HCT116 (cell line): Measurements from ENCODE around the gene PTH2. TPM values are rescaled to one million over a fixed set of nuclear protein-coding genes. Genes with fewer than 3 reads are reported as not detected.

ENCODE experiments used
- ATAC-seq: fragments of 200-7000 bp; cut with Tn5 transposase; 2 replicates; pipeline ENCODE4 v1.9.1; 2020; ENCODE audit warnings: mild to moderate bottlenecking, moderate library complexity
- BruUV-seq: library from RNA; stranded (reverse); fragments of 400-500 nt; replicated peaks from 2 replicates; lab custom pipeline; 2021; lab: Mats Ljungman, UMichigan
- CTCF ChIA-PET: fragments of 300-600 bp; sonication (Branson Sonifier 250); formaldehyde crosslinking; loops from one replicate; lab custom pipeline; 2021; ENCODE audit warnings: antibody characterized with exemption; lab: Charles Lee
- POLR2A ChIA-PET: fragments of 300-600, 350-600 bp; sonication (Branson Sonifier 250); formaldehyde crosslinking; loops from one replicate; lab custom pipeline; 2021; ENCODE audit warnings: antibody characterized with exemption; lab: Charles Lee
- RAD21 ChIA-PET, 2 experiments: fragments of 300-600 bp; sonication (Branson Sonifier 250); formaldehyde crosslinking; loops; one replicate each; lab custom pipeline; 2023; ENCODE audit warnings: low total read pairs in 2 of 2; ENCODE audit not compliant: uncharacterized antibody in 2 of 2, unreplicated experiment in 2 of 2, low non-redundant PET in 1 of 2; lab: Charles Lee
- DNase-seq: peaks from one replicate; pipeline ENCODE4 v3.0.0-alpha.2; 2010; ENCODE audit warnings: low read depth, low spot score
- H2AFZ ChIP-seq: fragments of 200-600 bp; shearing (Covaris generic), sonication (generic); 2 replicates; pipeline ENCODE4 v1.6.1; 2017; ENCODE audit warnings: low read depth, mixed run types, mixed read lengths, antibody characterized with exemption, low read length; ENCODE audit not compliant: poor library complexity, severe bottlenecking
- H3K27ac ChIP-seq: 2 replicates; pipeline ENCODE4 v1.5.1; 2012; ENCODE audit warnings: low read depth, low read length
- H3K27me3 ChIP-seq: fragments of 200-600 bp; sonication (generic); 2 replicates; pipeline ENCODE4 v1.6.1; 2016; ENCODE audit warnings: mixed run types, low read length, mixed read lengths; ENCODE audit not compliant: insufficient read depth
- H3K36me3 ChIP-seq, 2 experiments: fragments of 200-500 bp in 1 of 2; fragments of 200-600 bp in 1 of 2; sonication (Bioruptor generic) in 1 of 2; sonication (generic) in 1 of 2; 2 replicates each; pipeline versions ENCODE4 v1.5.1 to v1.6.1; 2014 to 2016; ENCODE audit warnings: low read length in 2 of 2, inconsistent platforms in 1 of 2, mixed read lengths in 1 of 2, mixed run types in 1 of 2; ENCODE audit not compliant: insufficient read depth in 2 of 2, control insufficient read depth in 1 of 2
- H3K4me1 ChIP-seq, 2 experiments: fragments of 200-600 bp in 1 of 2; sonication (generic) in 1 of 2; 2 replicates each; pipeline versions ENCODE4 v1.5.1 to v1.6.1; 2012 to 2017; ENCODE audit warnings: low read length in 2 of 2, inconsistent platforms in 1 of 2, mild to moderate bottlenecking in 1 of 2, mixed read lengths in 1 of 2, mixed run types in 1 of 2, moderate library complexity in 1 of 2; ENCODE audit not compliant: insufficient read depth in 2 of 2, control insufficient read depth in 1 of 2
- H3K4me2 ChIP-seq: fragments of 200-600 bp; sonication (generic); 2 replicates; pipeline ENCODE4 v1.6.1; 2017; ENCODE audit warnings: mixed run types, low read length, mixed read lengths
- H3K4me3 ChIP-seq, 2 experiments: fragments of 200-600 bp in 1 of 2; sonication (generic) in 1 of 2; replicated peaks in 1 of 2; 2 replicates each; pipeline ENCODE4 v1.5.1; 2011 to 2016; ENCODE audit warnings: low read length in 2 of 2, control low read depth in 1 of 2, low read depth in 1 of 2, mild to moderate bottlenecking in 1 of 2, mixed read lengths in 1 of 2, mixed run types in 1 of 2
- H3K79me2 ChIP-seq: fragments of 200-600 bp; sonication (generic); 2 replicates; pipeline ENCODE4 v1.6.1; 2017; ENCODE audit warnings: mild to moderate bottlenecking, mixed run types, low read length, moderate library complexity, mixed read lengths; ENCODE audit not compliant: insufficient read depth
- H3K9ac ChIP-seq: fragments of 200-600 bp; sonication (generic); 2 replicates; pipeline ENCODE4 v1.6.1; 2016; ENCODE audit warnings: low read length, mixed read lengths
- H3K9me2 ChIP-seq: fragments of 200-600 bp; sonication (generic), shearing (Covaris generic); 2 replicates; pipeline ENCODE4 v1.6.1; 2017; ENCODE audit warnings: mixed run types, mild to moderate bottlenecking, moderate library complexity; ENCODE audit not compliant: insufficient read depth
- H3K9me3 ChIP-seq, 2 experiments: fragments of 200-500 bp in 1 of 2; fragments of 200-600 bp in 1 of 2; sonication (Bioruptor generic) in 1 of 2; sonication (generic) in 1 of 2; 2 replicates each; pipeline ENCODE4 v1.6.1; 2014 to 2017; ENCODE audit warnings: low read length in 2 of 2, mixed read lengths in 2 of 2, inconsistent platforms in 1 of 2, low read depth in 1 of 2, mild to moderate bottlenecking in 1 of 2, mixed run types in 1 of 2, moderate library complexity in 1 of 2; ENCODE audit not compliant: control insufficient read depth in 1 of 2, insufficient read depth in 1 of 2
- H4K20me1 ChIP-seq: fragments of 200-600 bp; sonication (generic), shearing (Covaris generic); 2 replicates; pipeline ENCODE4 v1.6.1; 2017; ENCODE audit warnings: mixed run types, mild to moderate bottlenecking, moderate library complexity; ENCODE audit not compliant: insufficient read depth
- ATF3 ChIP-seq: IDR thresholded peaks from 2 replicates; pipeline ENCODE4 v1.6.1; 2012
- CBX3 ChIP-seq: IDR thresholded peaks from 2 replicates; pipeline ENCODE4 v1.6.1; 2012; ENCODE audit warnings: low read depth
- CEBPB ChIP-seq: IDR thresholded peaks from 2 replicates; pipeline ENCODE4 v1.6.1; 2012; ENCODE audit warnings: low read depth
- CTCF ChIP-seq, 3 experiments: fragments of 200-600 bp in 1 of 3; sonication (generic) in 1 of 3; IDR thresholded peaks in 2 of 3; conservative IDR thresholded peaks in 1 of 3; 2 replicates each; pipeline ENCODE4 v1.5.1; 2012 to 2017; ENCODE audit warnings: low read depth in 2 of 3, low read length in 2 of 3, antibody characterized with exemption in 1 of 3, borderline replicate concordance in 1 of 3, control low read depth in 1 of 3, mild to moderate bottlenecking in 1 of 3, mixed read lengths in 1 of 3, mixed run types in 1 of 3, moderate library complexity in 1 of 3; ENCODE audit not compliant: insufficient read depth in 1 of 3
- EGR1 ChIP-seq: IDR thresholded peaks from 2 replicates; pipeline ENCODE4 v1.6.1; 2012; ENCODE audit warnings: low read depth
- ELF1 ChIP-seq: IDR thresholded peaks from 2 replicates; pipeline ENCODE4 v1.6.1; 2012; ENCODE audit warnings: low read depth, borderline replicate concordance
- EZH2 ChIP-seq: fragments of 200-600 bp; sonication (generic); IDR thresholded peaks from 2 replicates; pipeline ENCODE4 v1.6.1; 2017; ENCODE audit warnings: antibody characterized with exemption, mixed run types
- EZH2phosphoT487 ChIP-seq: fragments of 200-600 bp; IDR thresholded peaks from 2 replicates; pipeline ENCODE4 v1.6.1; 2018; ENCODE audit warnings: antibody characterized with exemption, borderline replicate concordance
- FOSL1 ChIP-seq: IDR thresholded peaks from 2 replicates; pipeline ENCODE4 v1.6.1; 2012; ENCODE audit warnings: low read depth
- JUND ChIP-seq: IDR thresholded peaks from 2 replicates; pipeline ENCODE4 v1.6.1; 2012
- POLR2AphosphoS5 ChIP-seq: IDR thresholded peaks from 2 replicates; pipeline ENCODE4 v1.6.1; 2011; ENCODE audit warnings: mild to moderate bottlenecking, low read depth, low read length, moderate library complexity
- RAD21 ChIP-seq: IDR thresholded peaks from 2 replicates; pipeline ENCODE4 v1.6.1; 2012; ENCODE audit warnings: low read depth, mild to moderate bottlenecking
- REST ChIP-seq: IDR thresholded peaks from 2 replicates; pipeline ENCODE4 v1.6.1; 2012; ENCODE audit warnings: low read depth
- SIN3A ChIP-seq: IDR thresholded peaks from 2 replicates; pipeline ENCODE4 v1.6.1; 2012; ENCODE audit warnings: low read depth
- SP1 ChIP-seq: IDR thresholded peaks from 2 replicates; pipeline ENCODE4 v1.6.1; 2012; ENCODE audit warnings: low read depth
- SRF ChIP-seq: IDR thresholded peaks from 2 replicates; pipeline ENCODE4 v1.6.1; 2012; ENCODE audit warnings: low read depth
- TCF7L2 ChIP-seq: IDR thresholded peaks from 2 replicates; pipeline ENCODE4 v1.7.0; 2011; ENCODE audit warnings: borderline replicate concordance, inconsistent platforms; ENCODE audit not compliant: insufficient read depth, insufficient read length; ENCODE audit errors: extremely low read depth
- YY1 ChIP-seq: IDR thresholded peaks from 2 replicates; pipeline ENCODE4 v1.6.1; 2011; ENCODE audit warnings: low read length, low read depth, moderate library complexity, mild to moderate bottlenecking; ENCODE audit not compliant: insufficient replicate concordance; ENCODE audit errors: extremely low read depth
- ZBTB33 ChIP-seq: IDR thresholded peaks from 2 replicates; pipeline ENCODE4 v1.6.1; 2011; ENCODE audit warnings: mild to moderate bottlenecking, low read length, moderate library complexity; ENCODE audit not compliant: insufficient replicate concordance; ENCODE audit errors: extremely low read depth
- ZNF274 ChIP-seq: fragments of 200-500 bp; sonication (Bioruptor generic); IDR thresholded peaks from 2 replicates; pipeline ENCODE4 v1.6.1; 2014; ENCODE audit warnings: mild to moderate bottlenecking, low read depth, low read length, inconsistent platforms
- intact Hi-C: fragments of 100-400 bp; cut with micrococcal nuclease; formaldehyde crosslinking; loops from 2 replicates; pipeline ENCODE4 v1.10.0; 2022
- total RNA-seq: library from RNA; stranded (reverse); gene quantifications from one replicate; pipeline ENCODE4 v1.2.1, GENCODE V29; 2021; ENCODE audit not compliant: unreplicated experiment

PTH2 gene
- total RNA-seq, 1 experiment from 2014 or later = 9.5 TPM

- Histone ChIP-seq H3K4me1 (peaks cover 10 to 19% of the 10 kb centered on the region in 2 experiments; a peak in 2 of 4 replicates), H3K79me2 (peaks cover 19% of the 10 kb centered on the region), H3K9me3 (no peaks in the 10 kb centered on the region), H3K27ac (no peak overlapping the region), H3K4me3 (no peak overlapping the region), H3K9me2 (no peaks in the 10 kb centered on the region), H3K36me3 (no peaks in the 10 kb centered on the region), H3K4me2 (no peak overlapping the region), H3K9ac (no peak overlapping the region), H3K27me3 (no peaks in the 10 kb centered on the region), H4K20me1 (no peaks in the 10 kb centered on the region), H2AFZ (no peak overlapping the region)
- DNase-seq (no peak), ATAC-seq (no peak)
- POLR2A ChIA-PET = no interaction called here
- BruUV-seq = no TSS peak
- intact Hi-C loops = no loop called here
- RAD21 ChIA-PET = no interaction called here
- CTCF ChIA-PET = interaction anchor here (1.5 kb wide), 1 partner anchor 17 kb away, joined by 5 read pairs; the partner anchor contains the start of gene FLT3LG
- no peak for TF ChIP-seq REST
- TF ChIP-seq CEBPB = no peak
- no peak for TF ChIP-seq CTCF (IDR thresholded peaks at IDR 0.05 in 2 of 3, conservative IDR thresholded peaks at IDR 0.05 in 1 of 3; ENCODE audit: borderline replicate concordance in 1 of 3, insufficient read depth in 1 of 3, low read depth in 2 of 3, low read length in 2 of 3)
- TF ChIP-seq EZH2phosphoT487 = no peak
- no peak for TF ChIP-seq POLR2AphosphoS5
- no peak for TF ChIP-seq SIN3A
- TF ChIP-seq JUND = no peak
- TF ChIP-seq EZH2 = no peak
- TF ChIP-seq ZBTB33 = no peak
- no peak for TF ChIP-seq FOSL1
- no peak for TF ChIP-seq TCF7L2
- no peak for TF ChIP-seq YY1
- TF ChIP-seq ZNF274 = no peak
- no peak for TF ChIP-seq SRF
- TF ChIP-seq RAD21 = no peak
- no peak for TF ChIP-seq ELF1
- no peak for TF ChIP-seq SP1
- no peak for TF ChIP-seq EGR1
- no peak for TF ChIP-seq CBX3
- no peak for TF ChIP-seq ATF3
Observed at GRCh38 chr19:49456326-49456725, 33.1 kb upstream of the PTH2 start.
